ENCODE results near the gene ADGRG2. TPM values are rescaled to one million over a fixed set of nuclear protein-coding genes. Genes with fewer than 3 reads are reported as not detected.

The ADGRG2 gene
- total RNA-seq, 4 donors from 2014 or later = 0.30 to 18.7 (median 1.7) TPM

GRCh38 chrX:18946157-18946556 lies 176.1 kb downstream of the ADGRG2 start:
- no peaks in the 10 kb centered on the region for H3K36me3 ChIP-seq
- no peak for DNase-seq
- no peak overlapping the region for H3K27ac ChIP-seq
- no peaks in the 10 kb centered on the region for H3K4me1 ChIP-seq
- TF ChIP-seq CTCF (IDR thresholded peaks at IDR 0.05) (no peak), POLR2A (IDR thresholded peaks at IDR 0.05) (no peak)
- H3K9me3 ChIP-seq = no peaks in the 10 kb centered on the region
- intact Hi-C loops (cut with DNase I; ENCODE audit: low total_unique reads) = no loop called here
- H3K4me3 ChIP-seq = no peak overlapping the region
- no peaks in the 10 kb centered on the region for H3K27me3 ChIP-seq

- H3K4me1 ChIP-seq = no peaks in the 10 kb centered on the region
- no peak overlapping the region for H3K27ac ChIP-seq
- H3K9me3 ChIP-seq = no peaks in the 10 kb centered on the region
- H3K27me3 ChIP-seq = no peaks in the 10 kb centered on the region
- intact Hi-C loops (cut with DNase I; ENCODE audit: low total_unique reads) = no loop called here
- TF ChIP-seq CTCF (IDR thresholded peaks at IDR 0.05) = no peak
- no peak for TF ChIP-seq POLR2A (IDR thresholded peaks at IDR 0.05)
- H3K36me3 ChIP-seq = no peaks in the 10 kb centered on the region
- DNase-seq = no peak
- no peak overlapping the region for H3K4me3 ChIP-seq
These were observed 176.8 kb downstream of the ADGRG2 start for GRCh38 chrX:18945483-18945882.

GRCh38 chrX:18944482-18944881 lies 177.8 kb downstream of the ADGRG2 start:
- Histone ChIP-seq H3K27ac (no peak overlapping the region), H3K4me3 (no peak overlapping the region), H3K4me1 (no peaks in the 10 kb centered on the region), H3K27me3 (no peaks in the 10 kb centered on the region), H3K9me3 (no peaks in the 10 kb centered on the region), H3K36me3 (no peaks in the 10 kb centered on the region)
- TF ChIP-seq POLR2A (IDR thresholded peaks at IDR 0.05) (no peak), CTCF (IDR thresholded peaks at IDR 0.05) (no peak)
- no peak for DNase-seq
- intact Hi-C loops (cut with DNase I; ENCODE audit: low total_unique reads) = no loop called here

- no peak for DNase-seq
- H3K27ac ChIP-seq = no peak overlapping the region
- H3K27me3 ChIP-seq = no peaks in the 10 kb centered on the region
- H3K4me3 ChIP-seq = no peak overlapping the region
- TF ChIP-seq CTCF (IDR thresholded peaks at IDR 0.05) (no peak), POLR2A (IDR thresholded peaks at IDR 0.05) (no peak)
- H3K9me3 ChIP-seq = no peaks in the 10 kb centered on the region
- H3K36me3 ChIP-seq = no peaks in the 10 kb centered on the region
- intact Hi-C loops (cut with DNase I; ENCODE audit: low total_unique reads) = no loop called here
- no peaks in the 10 kb centered on the region for H3K4me1 ChIP-seq
These were observed 180.4 kb downstream of the ADGRG2 start for GRCh38 chrX:18941896-18942295.

Other genes starting within 250 kb of the ADGRG2 start
- gene PHKA2, start 138.4 kb downstream of the ADGRG2 start, total RNA-seq = 10 to 100 TPM in 3 of 4 donors, 1 to 10 TPM in 1; 3.6 to 45.6 (median 24.7) TPM
- gene PDHA1, start 221.5 kb upstream of the ADGRG2 start, total RNA-seq = 100 to 1,000 TPM in 1 of 4 donors, 10 to 100 TPM in 3; 15.0 to 100 (median 62.9) TPM